Activated naive CD4-positive, alpha-beta T cell treated with anti-CD3 and anti-CD28 coated beads, Interleukin-2, amount 10 ng/mL, durations not matched to agents 7 days and 5 days (primary cell): ENCODE measurements around the gene CSAG3.
"Not testable (repeated sequence)": the region's sequence is repeated elsewhere in the genome, so short reads cannot be mapped to it uniquely, and the experiment has no call there.

Experiments used
- CTCF ChIA-PET: fragments of 350-600 bp; sonication (Branson Sonifier 250); formaldehyde crosslinking; loops from one replicate; lab custom pipeline; 2021; ENCODE audit warnings: antibody characterized with exemption; lab: Charles Lee
- DNase-seq: peaks from one replicate; pipeline ENCODE4 v3.0.0-alpha.2; 2020
- H3K27ac Mint-ChIP-seq: one replicate; pipeline ENCODE4 v1.8.0; 2021; ENCODE audit warnings: mild to moderate bottlenecking, moderate library complexity, mixed read lengths
- H3K27me3 Mint-ChIP-seq: one replicate; pipeline ENCODE4 v1.8.0; 2021; ENCODE audit warnings: mild to moderate bottlenecking, mixed read lengths
- H3K36me3 Mint-ChIP-seq: one replicate; pipeline ENCODE4 v1.8.0; 2021; ENCODE audit warnings: mixed read lengths
- H3K4me1 Mint-ChIP-seq: one replicate; pipeline ENCODE4 v1.8.0; 2021; ENCODE audit warnings: mixed read lengths
- H3K4me3 Mint-ChIP-seq: one replicate; pipeline ENCODE4 v1.8.0; 2021; ENCODE audit warnings: mild to moderate bottlenecking, moderate library complexity, mixed read lengths
- H3K9me3 Mint-ChIP-seq: one replicate; pipeline ENCODE4 v1.8.0; 2021; ENCODE audit warnings: mixed read lengths

Gene CSAG3

DNA sequence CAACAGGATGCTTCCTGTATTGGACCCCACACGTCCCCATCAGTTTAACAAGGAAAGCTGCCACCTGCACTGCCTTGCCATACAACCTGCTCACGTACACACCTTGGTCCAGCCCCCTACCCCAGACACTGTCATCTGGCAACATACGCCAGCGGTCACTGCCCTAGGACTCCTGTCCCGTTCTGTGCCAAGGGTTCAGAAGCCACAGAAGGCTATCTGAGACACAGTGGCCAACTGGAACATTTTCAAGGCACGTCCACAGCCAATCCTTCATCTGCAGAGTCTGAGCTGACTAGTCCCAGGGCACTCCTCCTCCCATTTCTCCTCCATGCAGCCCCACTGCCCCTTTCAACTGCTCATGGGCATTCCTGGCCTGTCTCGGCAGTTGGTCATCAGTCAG, 2.6 kb downstream of the CSAG3 start:
- H3K27me3 Mint-ChIP-seq, H3K36me3 Mint-ChIP-seq, CTCF ChIA-PET: not testable (repeated sequence)

DNA sequence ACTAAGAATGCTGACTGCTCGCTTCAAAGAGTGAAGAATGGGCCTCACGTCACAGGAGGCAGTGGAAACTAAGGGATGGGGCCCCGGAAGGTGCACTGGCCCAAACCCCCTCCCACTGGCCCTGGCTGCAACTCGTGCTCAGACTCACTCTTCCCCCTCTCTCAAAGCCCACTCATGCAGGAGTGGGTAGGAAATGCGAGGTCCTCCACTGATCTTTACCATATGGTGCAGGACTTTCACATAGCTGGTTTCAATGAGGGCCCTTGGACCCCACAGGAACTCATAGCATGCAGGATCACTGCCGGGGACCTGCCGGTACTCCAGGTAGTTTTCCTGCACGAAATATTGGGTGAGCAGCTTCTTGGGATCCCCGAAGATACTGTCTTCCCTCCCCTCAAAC, 7.5 kb downstream of the CSAG3 start:
- H3K9me3 Mint-ChIP-seq, H3K27me3 Mint-ChIP-seq, H3K27ac Mint-ChIP-seq, H3K4me1 Mint-ChIP-seq, DNase-seq, H3K36me3 Mint-ChIP-seq, CTCF ChIA-PET, H3K4me3 Mint-ChIP-seq: not testable (repeated sequence)

More for the DNA sequence above, 2.6 kb downstream of the CSAG3 start:
- H3K4me3 Mint-ChIP-seq, DNase-seq, H3K4me1 Mint-ChIP-seq, H3K9me3 Mint-ChIP-seq, H3K27ac Mint-ChIP-seq: not testable (repeated sequence)

DNA sequence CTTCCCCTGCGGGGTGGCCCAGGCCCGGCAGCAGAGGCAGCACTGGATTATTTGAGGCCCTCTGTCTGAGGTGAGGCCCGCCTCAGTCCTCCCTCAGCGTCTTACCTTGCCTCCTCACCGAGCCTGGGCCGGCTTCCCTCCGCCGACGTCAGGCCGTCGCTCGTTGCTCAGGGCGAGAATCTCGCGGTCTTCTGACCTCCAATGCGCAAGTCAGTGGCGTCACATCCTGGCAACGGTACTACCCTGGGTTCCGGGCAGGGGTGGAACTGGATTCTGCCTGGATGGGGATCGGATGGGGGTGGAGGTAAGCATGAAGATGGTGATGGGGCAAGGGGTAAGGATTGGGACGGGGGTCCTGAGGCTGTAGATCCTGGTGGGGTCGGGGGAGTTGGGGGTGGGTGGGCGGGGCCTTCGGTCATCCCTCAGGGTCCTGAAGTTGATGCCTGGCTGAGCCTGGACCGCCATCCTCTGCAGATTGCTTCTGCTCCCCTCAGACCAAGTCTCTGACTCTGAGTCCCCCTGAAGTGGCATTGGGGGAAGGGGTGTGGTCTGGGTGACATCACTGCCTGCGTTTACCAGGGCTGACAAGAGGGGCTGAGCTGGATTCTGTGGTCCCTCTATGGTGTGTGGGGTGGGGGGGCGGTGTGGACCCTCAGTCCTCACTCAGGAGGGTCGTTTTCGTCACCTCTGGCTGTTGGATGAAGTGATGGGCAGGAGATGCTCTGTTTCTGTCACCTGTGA, 10.7 kb downstream of the CSAG3 start, which contains the start of gene MAGEA6:
TSS of gene MAGEA6 (minus strand) at position 141 of the 741 bp plus-strand sequence. CDS start 2,039 bp downstream, outside the sequence.
- H3K27ac Mint-ChIP-seq, H3K9me3 Mint-ChIP-seq, DNase-seq, H3K36me3 Mint-ChIP-seq, H3K27me3 Mint-ChIP-seq, CTCF ChIA-PET, H3K4me1 Mint-ChIP-seq, H3K4me3 Mint-ChIP-seq: not testable (repeated sequence)

DNA sequence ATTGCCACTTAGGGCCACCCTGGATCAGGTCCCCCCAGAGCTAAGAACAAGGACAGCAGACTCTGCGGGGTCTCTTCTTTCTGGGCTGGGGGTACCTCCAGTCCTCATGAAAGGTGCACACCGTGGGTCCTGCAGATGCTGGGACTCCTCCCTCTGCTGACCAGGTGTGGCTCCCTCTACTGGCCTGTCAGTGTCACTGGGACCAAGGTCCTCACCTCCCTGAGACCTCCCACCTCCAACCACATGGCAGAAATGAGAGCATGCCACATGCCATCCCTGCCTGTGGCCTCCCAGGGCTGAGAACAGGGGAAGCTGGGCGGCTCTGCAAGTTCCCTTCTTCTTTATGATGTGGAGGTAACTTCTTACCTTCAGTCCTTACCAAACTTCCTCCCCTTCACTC, 28.0 kb downstream of the CSAG3 start:
- CTCF ChIA-PET, H3K27me3 Mint-ChIP-seq: not testable (repeated sequence)

DNA sequence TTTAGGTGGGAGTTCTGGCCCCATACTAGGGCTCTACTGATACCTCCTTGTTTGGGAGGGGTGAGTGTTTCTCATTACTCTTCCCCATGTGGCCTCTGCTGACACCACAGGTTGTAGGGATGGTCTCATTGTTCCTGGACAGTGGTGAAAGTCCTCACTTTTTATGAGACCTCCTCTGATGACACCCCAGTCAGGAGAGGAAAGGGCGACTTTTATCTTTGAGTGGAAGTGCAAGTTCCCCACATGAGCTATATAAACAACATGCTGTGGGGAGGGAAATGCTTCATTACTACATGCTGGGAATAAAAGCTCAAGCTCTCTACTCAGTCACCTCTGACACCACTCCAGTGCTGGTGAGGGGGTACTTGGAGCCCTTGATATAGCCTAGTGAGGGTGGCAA, 39.9 kb downstream of the CSAG3 start:
- no peak for DNase-seq
- CTCF ChIA-PET = no interaction called here
- peaks cover 9% of the 10 kb centered on the region for H3K27me3 Mint-ChIP-seq
- no peaks in the 10 kb centered on the region for H3K9me3 Mint-ChIP-seq
- no peaks in the 10 kb centered on the region for H3K4me1 Mint-ChIP-seq
- H3K36me3 Mint-ChIP-seq = no peaks in the 10 kb centered on the region
- no peak overlapping the region for H3K27ac Mint-ChIP-seq
- H3K4me3 Mint-ChIP-seq = no peak overlapping the region

More for the DNA sequence above, 28.0 kb downstream of the CSAG3 start:
- not testable (repeated sequence) for H3K9me3 Mint-ChIP-seq, H3K27ac Mint-ChIP-seq, DNase-seq, H3K4me1 Mint-ChIP-seq, H3K36me3 Mint-ChIP-seq, H3K4me3 Mint-ChIP-seq

DNA sequence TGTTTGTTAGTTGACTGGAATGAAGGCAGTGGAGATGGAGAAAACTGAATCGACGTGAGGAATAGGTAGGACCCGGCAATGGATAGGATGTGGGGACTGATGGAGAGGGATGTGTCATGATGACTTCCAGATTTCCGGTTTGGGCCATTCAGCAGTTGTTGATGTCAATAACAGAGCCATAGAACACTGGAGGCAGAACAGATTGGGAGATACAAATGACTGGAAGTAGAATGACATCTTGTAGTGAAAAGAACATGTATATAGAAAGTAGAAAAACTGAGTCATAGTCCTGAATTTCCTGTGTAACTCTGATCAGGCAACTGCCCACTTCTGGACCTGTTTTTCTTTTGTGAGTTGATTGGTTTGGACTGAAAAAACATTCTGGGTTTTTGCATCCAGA, 47.0 kb downstream of the CSAG3 start:
- H3K27ac Mint-ChIP-seq = no peak overlapping the region
- no peaks in the 10 kb centered on the region for H3K36me3 Mint-ChIP-seq
- no peak for DNase-seq
- no peak overlapping the region for H3K4me3 Mint-ChIP-seq
- H3K4me1 Mint-ChIP-seq = no peaks in the 10 kb centered on the region
- peaks cover 5% of the 10 kb centered on the region for H3K27me3 Mint-ChIP-seq
- no peaks in the 10 kb centered on the region for H3K9me3 Mint-ChIP-seq
- CTCF ChIA-PET = no interaction called here
